H9 (cell line): ENCODE data around the gene RPRD1A. TPM values are rescaled to one million over a fixed set of nuclear protein-coding genes. Genes with fewer than 3 reads are reported as not detected.

ENCODE experiments used
- DNase-seq: peaks from one replicate; pipeline ENCODE4 v3.0.0-alpha.2; 2017
- H2AFZ ChIP-seq: one replicate; pipeline ENCODE4 v1.6.1; 2013; ENCODE audit warnings: mild to moderate bottlenecking, low read length, control low read depth, moderate library complexity
- H2AK5ac ChIP-seq: 2 replicates; pipeline ENCODE4 v1.6.1; 2013; ENCODE audit warnings: low read length, control low read depth, mixed read lengths; ENCODE audit not compliant: insufficient read length
- H2BK120ac ChIP-seq: one replicate; pipeline ENCODE4 v1.6.1; 2013; ENCODE audit warnings: low read depth, mild to moderate bottlenecking, low read length, control low read depth, inconsistent platforms; ENCODE audit not compliant: poor library complexity, severe bottlenecking
- H2BK12ac ChIP-seq: 2 replicates; pipeline ENCODE4 v1.6.1; 2013; ENCODE audit warnings: low read length, control low read depth, mixed read lengths, low read depth; ENCODE audit not compliant: insufficient read length
- H2BK15ac ChIP-seq: 2 replicates; pipeline ENCODE4 v1.6.1; 2013; ENCODE audit warnings: low read depth, low read length, control low read depth
- H2BK20ac ChIP-seq: one replicate; pipeline ENCODE4 v1.6.1; 2013; ENCODE audit warnings: low read depth, mild to moderate bottlenecking, low read length, control low read depth, inconsistent platforms; ENCODE audit not compliant: poor library complexity, severe bottlenecking
- H2BK5ac ChIP-seq: 2 replicates; pipeline ENCODE4 v1.6.1; 2013; ENCODE audit warnings: low read length, control low read depth, mixed read lengths; ENCODE audit not compliant: insufficient read length
- H3K14ac ChIP-seq: 2 replicates; pipeline ENCODE4 v1.6.1; 2013; ENCODE audit warnings: low read length, control low read depth; ENCODE audit not compliant: insufficient read depth
- H3K18ac ChIP-seq: 2 replicates; pipeline ENCODE4 v1.6.1; 2013; ENCODE audit warnings: low read depth, mild to moderate bottlenecking, mixed read lengths, low read length, control low read depth; ENCODE audit not compliant: insufficient read length
- H3K23ac ChIP-seq: 2 replicates; pipeline ENCODE4 v1.6.1; 2013; ENCODE audit warnings: low read length, control low read depth, mixed read lengths, low read depth; ENCODE audit not compliant: insufficient read length
- H3K23me2 ChIP-seq: 2 replicates; pipeline ENCODE4 v1.6.1; 2013; ENCODE audit warnings: low read depth, mild to moderate bottlenecking, mixed read lengths, low read length, control low read depth; ENCODE audit not compliant: insufficient read length, poor library complexity, severe bottlenecking
- H3K27ac ChIP-seq: 2 replicates; pipeline ENCODE4 v1.5.1; 2013; ENCODE audit warnings: low read length, control low read depth, mixed read lengths, low read depth; ENCODE audit not compliant: insufficient read length
- H3K27me3 ChIP-seq: 2 replicates; pipeline ENCODE4 v1.6.1; 2013; ENCODE audit warnings: low read length, control low read depth, inconsistent platforms; ENCODE audit not compliant: insufficient read depth
- H3K4ac ChIP-seq: 2 replicates; pipeline ENCODE4 v1.6.1; 2013; ENCODE audit warnings: low read depth, mild to moderate bottlenecking, control low read depth, inconsistent platforms, low read length, moderate library complexity
- H3K4me1 ChIP-seq: 2 replicates; pipeline ENCODE4 v1.6.1; 2013; ENCODE audit warnings: low read length, control low read depth, inconsistent platforms; ENCODE audit not compliant: insufficient read depth
- H3K4me2 ChIP-seq: 2 replicates; pipeline ENCODE4 v1.6.1; 2013; ENCODE audit warnings: low read length, control low read depth, mixed read lengths; ENCODE audit not compliant: insufficient read length, insufficient read depth
- H3K56ac ChIP-seq: 2 replicates; pipeline ENCODE4 v1.6.1; 2013; ENCODE audit warnings: low read depth, mild to moderate bottlenecking, mixed read lengths, low read length, control low read depth; ENCODE audit not compliant: insufficient read length
- H3K79me1 ChIP-seq: 2 replicates; pipeline ENCODE4 v1.6.1; 2013; ENCODE audit warnings: low read depth, mild to moderate bottlenecking, moderate library complexity, low read length, control low read depth, inconsistent platforms; ENCODE audit not compliant: insufficient read depth, poor library complexity, severe bottlenecking
- H3K79me2 ChIP-seq: 2 replicates; pipeline ENCODE4 v1.6.1; 2013; ENCODE audit warnings: low read length, control low read depth, inconsistent platforms; ENCODE audit not compliant: insufficient read depth
- H3K9ac ChIP-seq: 2 replicates; pipeline ENCODE4 v1.6.1; 2013; ENCODE audit warnings: low read length, control low read depth, mixed read lengths; ENCODE audit not compliant: insufficient read length; ENCODE audit errors: extremely low read depth
- H3K9me3 ChIP-seq: one replicate; pipeline ENCODE4 v1.6.1; 2013; ENCODE audit warnings: low read depth, low read length, inconsistent platforms; ENCODE audit not compliant: control insufficient read depth
- H3T11ph ChIP-seq: one replicate; pipeline ENCODE4 v1.6.1; 2013; ENCODE audit warnings: mild to moderate bottlenecking, low read length, control low read depth, inconsistent platforms
- H4K20me1 ChIP-seq: one replicate; pipeline ENCODE4 v1.6.1; 2013; ENCODE audit not compliant: control insufficient read depth, insufficient read length, insufficient read depth
- H4K5ac ChIP-seq: 2 replicates; pipeline ENCODE4 v1.6.1; 2013; ENCODE audit warnings: low read depth, mild to moderate bottlenecking, mixed read lengths, low read length, control low read depth; ENCODE audit not compliant: insufficient read length
- H4K8ac ChIP-seq: replicated peaks from 2 replicates; pipeline ENCODE4 v1.6.1; 2013; ENCODE audit warnings: low read length, control low read depth, mixed read lengths, low read depth; ENCODE audit not compliant: insufficient read length
- H4K91ac ChIP-seq: 2 replicates; pipeline ENCODE4 v1.6.1; 2013; ENCODE audit warnings: low read depth, mild to moderate bottlenecking, moderate library complexity, mixed read lengths, low read length, control low read depth; ENCODE audit not compliant: insufficient read length
- H3K27ac Mint-ChIP-seq, 3 experiments: 2 replicates in 2 of 3; 3 replicates in 1 of 3; pipeline ENCODE4 v1.8.0; 2020 to 2021; ENCODE audit warnings: mixed read lengths in 3 of 3, mild to moderate bottlenecking in 1 of 3, moderate library complexity in 1 of 3
- H3K27me3 Mint-ChIP-seq: 2 replicates; pipeline ENCODE4 v1.8.0; 2021; ENCODE audit warnings: low read depth, mild to moderate bottlenecking, moderate library complexity, mixed read lengths
- H3K36me3 Mint-ChIP-seq, 3 experiments: 2 replicates in 2 of 3; 3 replicates in 1 of 3; pipeline ENCODE4 v1.8.0; 2020 to 2021; ENCODE audit warnings: low read depth in 3 of 3, mixed read lengths in 3 of 3; ENCODE audit not compliant: insufficient read depth in 1 of 3
- H3K4me1 Mint-ChIP-seq, 2 experiments: 2 replicates each; pipeline ENCODE4 v1.8.0; 2020; ENCODE audit warnings: mixed read lengths in 2 of 2
- H3K4me3 Mint-ChIP-seq, 2 experiments: 2 replicates in 1 of 2; 3 replicates in 1 of 2; pipeline ENCODE4 v1.8.0; 2020 to 2021; ENCODE audit warnings: mild to moderate bottlenecking in 2 of 2, mixed read lengths in 2 of 2, moderate library complexity in 1 of 2
- H3K9me3 Mint-ChIP-seq, 2 experiments: 2 replicates in 1 of 2; 3 replicates in 1 of 2; pipeline ENCODE4 v1.8.0; 2020; ENCODE audit warnings: mild to moderate bottlenecking in 2 of 2, mixed read lengths in 2 of 2, moderate library complexity in 1 of 2
- CTCF ChIP-seq: fragments of 200-600 bp; sonication (generic); conservative IDR thresholded peaks from 3 replicates; pipeline ENCODE4 v1.8.0; 2021; ENCODE audit warnings: antibody characterized with exemption, mild to moderate bottlenecking
- WGBS: extraction: QIAGEN DNeasy Blood & Tissue Kit; methylation state at CpG from one replicate; pipeline ENCODE4 v1.1.7; 2013; ENCODE audit warnings: missing lambda C conversion rate, low lambda C conversion rate, mixed read lengths; ENCODE audit not compliant: insufficient read length; ENCODE audit errors: extremely low coverage; 5-methylcytosine and 5-hydroxymethylcytosine counted together
- total RNA-seq: library from RNA; stranded (reverse); gene quantifications from 2 replicates; pipeline ENCODE4 v1.2.1, GENCODE V29; 2021

The RPRD1A gene
- total RNA-seq, 1 experiment from 2014 or later, result 107 TPM

GRCh38 chr18:36114251-36114650 is 46.9 kb upstream of the RPRD1A start:
- no peak overlapping the region for H2BK12ac ChIP-seq
- no peak overlapping the region for H4K5ac ChIP-seq
- H3K14ac ChIP-seq, result no peak overlapping the region
- H2BK5ac ChIP-seq, result no peak overlapping the region
- H3K9me3 Mint-ChIP-seq, result no peaks in the 10 kb centered on the region
- no peaks in the 10 kb centered on the region for H3K4me1 ChIP-seq
- H3K9me3 ChIP-seq, result no peaks in the 10 kb centered on the region
- no peak overlapping the region for H2BK120ac ChIP-seq
- H3K79me2 ChIP-seq, result no peaks in the 10 kb centered on the region
- no peaks in the 10 kb centered on the region for H4K20me1 ChIP-seq
- H2AFZ ChIP-seq, result no peak overlapping the region
- WGBS, result 100% methylated on average over 2 of the region's 4 CpGs
- no peak overlapping the region for H3K56ac ChIP-seq
- H3K4me1 Mint-ChIP-seq, result no peaks in the 10 kb centered on the region
- no peak overlapping the region for H3K23ac ChIP-seq
- H3K27me3 Mint-ChIP-seq, result no peaks in the 10 kb centered on the region
- H3T11ph ChIP-seq, result no peak overlapping the region
- H4K91ac ChIP-seq, result no peak overlapping the region
- H4K8ac ChIP-seq, result no peak overlapping the region
- no peak overlapping the region for H2BK15ac ChIP-seq
- no peak overlapping the region for H3K9ac ChIP-seq
- H3K4ac ChIP-seq, result no peak overlapping the region
- H3K79me1 ChIP-seq, result no peaks in the 10 kb centered on the region
- H3K27ac ChIP-seq, result no peak overlapping the region
- H3K23me2 ChIP-seq, result no peaks in the 10 kb centered on the region
- H3K18ac ChIP-seq, result no peak overlapping the region
- peaks cover 37 to 79% (median 76%) of the 10 kb centered on the region in 3 experiments for H3K36me3 Mint-ChIP-seq
- no peak for DNase-seq
- H3K4me2 ChIP-seq, result no peak overlapping the region
- H2AK5ac ChIP-seq, result no peak overlapping the region
- no peak overlapping the region for H3K27ac Mint-ChIP-seq
- TF ChIP-seq CTCF, result no peak
- no peak overlapping the region for H2BK20ac ChIP-seq
- H3K27me3 ChIP-seq, result no peaks in the 10 kb centered on the region
- H3K4me3 Mint-ChIP-seq, result no peak overlapping the region
